Nasal cavity respiratory epithelium epithelial cell of viscerocranial mucosa (primary cell): ENCODE measurements around the gene TPGS2. TPM values are rescaled to one million over a fixed set of nuclear protein-coding genes. Genes with fewer than 3 reads are reported as not detected.

Experiments
- total RNA-seq: library from RNA; depleted of rRNA; stranded (reverse); fragments of >200 nt; gene quantifications from 2 replicates; pipeline ENCODE4 v1.2.3, GENCODE V29; 2014

The TPGS2 gene, protein sequence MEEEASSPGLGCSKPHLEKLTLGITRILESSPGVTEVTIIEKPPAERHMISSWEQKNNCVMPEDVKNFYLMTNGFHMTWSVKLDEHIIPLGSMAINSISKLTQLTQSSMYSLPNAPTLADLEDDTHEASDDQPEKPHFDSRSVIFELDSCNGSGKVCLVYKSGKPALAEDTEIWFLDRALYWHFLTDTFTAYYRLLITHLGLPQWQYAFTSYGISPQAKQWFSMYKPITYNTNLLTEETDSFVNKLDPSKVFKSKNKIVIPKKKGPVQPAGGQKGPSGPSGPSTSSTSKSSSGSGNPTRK
- total RNA-seq = 65.6 and 114 TPM in 2 replicates

DNA sequence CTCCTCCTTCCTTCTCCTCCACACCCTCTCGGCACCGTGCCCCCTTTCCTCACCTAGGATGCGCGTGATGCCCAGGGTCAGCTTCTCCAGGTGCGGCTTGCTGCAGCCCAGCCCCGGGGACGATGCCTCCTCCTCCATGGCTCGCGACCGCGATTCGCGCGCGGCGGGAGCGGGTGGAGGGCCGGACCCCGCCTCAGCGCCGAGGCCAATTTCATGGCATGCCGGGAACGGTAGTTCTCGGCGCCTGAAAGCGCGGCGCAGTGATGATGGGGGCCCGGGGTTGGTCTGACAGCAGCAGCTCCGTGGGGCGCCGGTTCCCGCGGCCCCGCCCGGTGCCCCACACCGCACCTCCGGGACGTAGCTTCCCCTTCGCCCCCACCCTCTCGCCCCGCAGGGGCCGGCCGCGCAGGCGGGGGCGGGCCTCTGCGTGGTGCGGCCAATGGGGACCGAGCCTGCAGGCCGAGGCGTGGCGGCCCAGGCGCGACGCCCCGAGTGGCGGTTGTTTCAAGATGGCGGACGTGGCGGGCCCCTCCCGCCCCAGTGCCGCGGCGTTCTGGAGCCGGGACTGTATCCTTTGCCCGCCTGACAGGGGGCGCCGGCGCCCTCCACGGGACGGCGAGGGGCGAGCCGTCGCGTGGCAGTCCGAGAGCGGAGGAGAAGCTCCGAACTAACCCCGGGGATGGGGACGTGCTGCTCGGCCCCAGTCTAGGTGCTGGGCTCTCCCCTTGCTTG, at the start of gene TPGS2, which contains the start of gene KIAA1328:
TPGS2 (minus strand) TSS at position 373 of the 732 bp plus-strand sequence; CDS start at position 138, 235 bp downstream.
KIAA1328 (plus strand) TSS at position 498 of the 732 bp plus-strand sequence; CDS start at position 510, 12 bp downstream.

Other genes with a start within 250 kb of the TPGS2 start
- gene KIAA1328, start 125 bp upstream of the TPGS2 start, total RNA-seq = 4.8 and 6.6 TPM in 2 replicates